ENCODE measurements around the gene RAE1. TPM values are rescaled to one million over a fixed set of nuclear protein-coding genes. Genes with fewer than 3 reads are reported as not detected.

RAE1 gene
- total and polyA plus RNA-seq, 2 donors (not counting 1 experiment from before 2014, with no cell fraction given) = 27.2 to 39.4 TPM

GRCh38 chr20:57378107-57378506 lies 27.1 kb downstream of the RAE1 start:
- DNase-seq (ENCODE audit: low read depth in 2 of 2) = no peak

GRCh38 chr20:57378646-57379262 lies 27.7 kb downstream of the RAE1 start:
- Histone ChIP-seq H3K4me3 (replicated peaks in 1 of 4; ENCODE audit: control extremely low read depth in 1 of 4, insufficient read depth in 1 of 4, low read depth in 3 of 4, low read length in 4 of 4) (no peak overlapping the region), H2AFZ (ENCODE audit: low read length) (no peak overlapping the region), H3K79me2 (ENCODE audit: control insufficient read depth, insufficient read depth, low read length) (no peaks in the 10 kb centered on the region), H3K27ac (ENCODE audit: insufficient read depth, low read length) (no peak overlapping the region), H3K4me2 (ENCODE audit: extremely low read depth, insufficient read depth, low read length) (no peak overlapping the region), H3K9me3 (ENCODE audit: control insufficient read depth, insufficient read depth, low read depth, low read length) (no peaks in the 10 kb centered on the region), H4K20me1 (ENCODE audit: control insufficient read depth, extremely low read depth, insufficient read depth, low read length) (no peaks in the 10 kb centered on the region), H3K36me3 (ENCODE audit: control insufficient read depth, insufficient read depth, low read length) (peaks cover 16% of the 10 kb centered on the region), H3K4me1 (ENCODE audit: control insufficient read depth, extremely low read depth, insufficient read depth, low read length) (no peaks in the 10 kb centered on the region), H3K27me3 (ENCODE audit: control insufficient read depth, insufficient read depth, low read length) (no peaks in the 10 kb centered on the region), H3K9ac (ENCODE audit: insufficient read depth, low read length) (no peak overlapping the region)
- TF ChIP-seq CTCF (conservative IDR thresholded peaks at IDR 0.05 in 1 of 2, IDR thresholded peaks at IDR 0.05 in 1 of 2; ENCODE audit: low read depth in 1 of 2, low read length in 2 of 2) (no peak), EZH2 (IDR thresholded peaks at IDR 0.05; ENCODE audit: low read length, missing control alignments) (no peak)
- DNase-seq (ENCODE audit: low read depth in 2 of 2) = no peak

More at GRCh38 chr20:57378107-57378506, 27.1 kb downstream of the RAE1 start:
- Histone ChIP-seq H3K36me3 (ENCODE audit: control insufficient read depth, insufficient read depth, low read length) (peaks cover 18% of the 10 kb centered on the region), H3K4me1 (ENCODE audit: control insufficient read depth, extremely low read depth, insufficient read depth, low read length) (no peaks in the 10 kb centered on the region), H4K20me1 (ENCODE audit: control insufficient read depth, extremely low read depth, insufficient read depth, low read length) (no peaks in the 10 kb centered on the region), H3K27me3 (ENCODE audit: control insufficient read depth, insufficient read depth, low read length) (no peaks in the 10 kb centered on the region), H3K79me2 (ENCODE audit: control insufficient read depth, insufficient read depth, low read length) (no peaks in the 10 kb centered on the region), H3K9ac (ENCODE audit: insufficient read depth, low read length) (no peak overlapping the region), H3K4me2 (ENCODE audit: extremely low read depth, insufficient read depth, low read length) (no peak overlapping the region), H3K9me3 (ENCODE audit: control insufficient read depth, insufficient read depth, low read depth, low read length) (no peaks in the 10 kb centered on the region), H2AFZ (ENCODE audit: low read length) (no peak overlapping the region), H3K4me3 (replicated peaks in 1 of 4; ENCODE audit: control extremely low read depth in 1 of 4, insufficient read depth in 1 of 4, low read depth in 3 of 4, low read length in 4 of 4) (no peak overlapping the region), H3K27ac (ENCODE audit: insufficient read depth, low read length) (no peak overlapping the region)
- TF ChIP-seq EZH2 (IDR thresholded peaks at IDR 0.05; ENCODE audit: low read length, missing control alignments) = no peak
- no peak for TF ChIP-seq CTCF (conservative IDR thresholded peaks at IDR 0.05 in 1 of 2, IDR thresholded peaks at IDR 0.05 in 1 of 2; ENCODE audit: low read depth in 1 of 2, low read length in 2 of 2)

- Histone ChIP-seq H3K9ac (ENCODE audit: insufficient read depth, low read length) (no peak overlapping the region), H3K4me1 (ENCODE audit: control insufficient read depth, extremely low read depth, insufficient read depth, low read length) (no peaks in the 10 kb centered on the region), H3K79me2 (ENCODE audit: control insufficient read depth, insufficient read depth, low read length) (no peaks in the 10 kb centered on the region), H3K9me3 (ENCODE audit: control insufficient read depth, insufficient read depth, low read depth, low read length) (no peaks in the 10 kb centered on the region), H3K4me3 (replicated peaks in 1 of 4; ENCODE audit: control extremely low read depth in 1 of 4, insufficient read depth in 1 of 4, low read depth in 3 of 4, low read length in 4 of 4) (no peak overlapping the region), H3K36me3 (ENCODE audit: control insufficient read depth, insufficient read depth, low read length) (peaks cover 16% of the 10 kb centered on the region), H3K27me3 (ENCODE audit: control insufficient read depth, insufficient read depth, low read length) (no peaks in the 10 kb centered on the region), H3K27ac (ENCODE audit: insufficient read depth, low read length) (no peak overlapping the region), H3K4me2 (ENCODE audit: extremely low read depth, insufficient read depth, low read length) (no peak overlapping the region), H2AFZ (ENCODE audit: low read length) (no peak overlapping the region), H4K20me1 (ENCODE audit: control insufficient read depth, extremely low read depth, insufficient read depth, low read length) (no peaks in the 10 kb centered on the region)
- TF ChIP-seq EZH2 (IDR thresholded peaks at IDR 0.05; ENCODE audit: low read length, missing control alignments) = no peak
- TF ChIP-seq CTCF (conservative IDR thresholded peaks at IDR 0.05 in 1 of 2, IDR thresholded peaks at IDR 0.05 in 1 of 2; ENCODE audit: low read depth in 1 of 2, low read length in 2 of 2) = no peak
- no peak for DNase-seq (ENCODE audit: low read depth in 2 of 2)
These were observed 28.2 kb downstream of the RAE1 start for GRCh38 chr20:57379263-57379647.

Measured in fibroblast of lung (primary cell).